Measurements from ENCODE around the gene MBP. TPM values are rescaled to one million over a fixed set of nuclear protein-coding genes. Genes with fewer than 3 reads are reported as not detected.

The MBP gene
- total and polyA plus RNA-seq, 10 of the 15 experiments (the other 5 are each of a cell fraction or from before 2014, with no cell fraction given): 12.2 to 67.8 (median 42.1) TPM

GRCh38 chr18:77012120-77012519 is 120.5 kb downstream of the MBP start (continued):
- TF ChIP-seq BCLAF1 (IDR thresholded peaks at IDR 0.05): no peak

GRCh38 chr18:77009675-77010074 is 122.9 kb downstream of the MBP start:
- ChIA-PET POLR2A (no interaction called here), SMC1A (ENCODE audit: uncharacterized antibody, unreplicated experiment) (no interaction called here)
- in situ Hi-C loops (cut with MboI): loop anchor here (10.0 kb wide), 1 partner anchor 645 kb away; no protein-coding TSS in a partner anchor

More at GRCh38 chr18:77009675-77010074, 122.9 kb downstream of the MBP start:
- Histone ChIP-seq H3K4me2 (ENCODE audit: control insufficient read depth, insufficient read depth) (no peak overlapping the region), H2AFZ (ENCODE audit: control insufficient read depth, low read depth, low read length) (no peak overlapping the region), H3K4me3 (no peak overlapping the region), H3K4me1 (ENCODE audit: control insufficient read depth, insufficient read depth, low read length) (no peaks in the 10 kb centered on the region), H3K27me3 (replicated peaks in 1 of 2; ENCODE audit: control insufficient read depth in 2 of 2, insufficient read depth in 2 of 2, low read length in 1 of 2) (no peaks in the 10 kb centered on the region), H3K27ac (ENCODE audit: control insufficient read depth, insufficient read depth) (no peak overlapping the region), H3K79me2 (ENCODE audit: control insufficient read depth, insufficient read depth, low read length) (no peaks in the 10 kb centered on the region), H4K20me1 (ENCODE audit: control insufficient read depth, insufficient read depth) (no peaks in the 10 kb centered on the region), H3K36me3 (ENCODE audit: control insufficient read depth in 2 of 2, insufficient read depth in 2 of 2, low read length in 1 of 2) (peaks cover 0 to 6% of the 10 kb centered on the region in 2 experiments; a peak in 3 of 4 replicates), H3K9me3 (replicated peaks; ENCODE audit: control insufficient read depth, insufficient read depth, low read length) (no peaks in the 10 kb centered on the region), H3K9ac (ENCODE audit: control insufficient read depth, insufficient read depth, low read length) (no peak overlapping the region)
- CTCF ChIA-PET: interaction anchor here (3.0 kb wide), 1 partner anchor 10 kb away, joined by 19 read pairs; no protein-coding TSS in a partner anchor
- ATAC-seq: no peak
- no TSS peak for BruUV-seq (replicated peaks)
- WGBS (ENCODE audit: insufficient coverage, insufficient replicate concordance, low lambda C conversion rate, missing lambda C conversion rate): 88% methylated on average over 19 of the region's 19 CpGs
- intact Hi-C loops (cut with micrococcal nuclease; ENCODE audit: unreplicated experiment): no loop called here
- TF ChIP-seq BACH1 (IDR thresholded peaks at IDR 0.05; ENCODE audit: borderline replicate concordance) (no peak), ZNF622 (IDR thresholded peaks at IDR 0.05) (no peak)
- DNase-seq (ENCODE audit: low read depth, low spot score): no peak
- no peak for FAIRE-seq
- RAD21 ChIA-PET (ENCODE audit: unreplicated experiment): interaction anchor here (0.6 kb wide), 1 partner anchor 8 kb away, joined by 4 read pairs; no protein-coding TSS in a partner anchor

Measured in GM12878 (cell line).